Rectal smooth muscle tissue (tissue), 1 donor: ENCODE measurements around the gene MRC1.

Experiments
- H3K27ac ChIP-seq: one replicate; pipeline ENCODE4 v1.7.0; 2013; ENCODE audit warnings: low read depth, low read length, inconsistent platforms
- H3K27me3 ChIP-seq: one replicate; pipeline ENCODE4 v1.7.0; 2013; ENCODE audit warnings: low read length; ENCODE audit not compliant: control insufficient read depth, insufficient read depth
- H3K36me3 ChIP-seq: one replicate; pipeline ENCODE4 v1.7.0; 2013; ENCODE audit warnings: low read length; ENCODE audit not compliant: control insufficient read depth, insufficient read depth
- H3K4me1 ChIP-seq: one replicate; pipeline ENCODE4 v1.7.0; 2013; ENCODE audit warnings: low read length; ENCODE audit not compliant: control insufficient read depth, insufficient read depth
- H3K4me3 ChIP-seq: one replicate; pipeline ENCODE4 v1.7.0; 2013; ENCODE audit warnings: low read length
- H3K9ac ChIP-seq: one replicate; pipeline ENCODE4 v1.7.0; 2013; ENCODE audit warnings: low read length

Gene MRC1

DNA sequence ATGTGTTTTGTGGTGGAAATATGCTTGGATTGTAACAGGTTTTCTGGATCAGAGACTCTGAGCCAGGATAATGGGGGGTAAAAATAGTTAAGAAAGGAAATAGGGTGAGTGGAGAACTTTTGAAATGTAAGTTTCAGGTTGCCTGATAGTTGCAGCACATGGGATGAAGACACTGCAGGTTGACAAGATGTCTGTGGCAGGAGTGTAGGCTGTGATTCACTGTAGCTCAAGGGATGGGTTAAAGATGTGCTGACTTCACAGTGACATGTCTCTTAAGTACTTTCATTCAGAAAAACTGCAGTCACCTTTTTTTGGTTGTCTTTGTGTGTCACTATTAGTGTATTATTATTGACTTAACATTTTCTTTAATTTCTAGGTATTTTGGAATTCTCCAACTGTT lies 79.0 kb downstream of the MRC1 start:
- Histone ChIP-seq H3K9ac (no peak overlapping the region), H3K27ac (no peak overlapping the region), H3K4me1 (no peaks in the 10 kb centered on the region), H3K27me3 (no peaks in the 10 kb centered on the region), H3K36me3 (no peaks in the 10 kb centered on the region), H3K4me3 (no peak overlapping the region)

DNA sequence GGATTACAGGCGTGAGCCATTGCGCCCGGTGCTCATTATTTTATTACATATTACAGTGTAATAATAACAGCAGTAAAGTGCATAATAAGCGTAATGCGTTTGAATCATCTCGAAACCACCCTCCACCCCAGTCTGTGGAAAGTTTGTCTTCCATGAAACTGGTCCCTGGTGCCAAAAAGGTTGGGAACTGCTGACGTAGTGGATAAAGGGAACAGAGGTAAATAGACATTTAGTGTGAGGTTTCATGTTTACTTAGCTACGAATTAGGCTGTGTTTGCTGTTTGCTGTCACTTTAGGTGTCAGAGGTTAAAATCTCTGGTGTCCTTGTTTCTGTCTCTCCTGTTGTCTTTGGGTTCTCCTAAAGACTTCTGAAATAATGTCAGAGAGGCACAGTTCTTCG lies 82.3 kb downstream of the MRC1 start:
- no peaks in the 10 kb centered on the region for H3K36me3 ChIP-seq
- H3K4me3 ChIP-seq, result no peak overlapping the region
- H3K27me3 ChIP-seq, result no peaks in the 10 kb centered on the region

DNA sequence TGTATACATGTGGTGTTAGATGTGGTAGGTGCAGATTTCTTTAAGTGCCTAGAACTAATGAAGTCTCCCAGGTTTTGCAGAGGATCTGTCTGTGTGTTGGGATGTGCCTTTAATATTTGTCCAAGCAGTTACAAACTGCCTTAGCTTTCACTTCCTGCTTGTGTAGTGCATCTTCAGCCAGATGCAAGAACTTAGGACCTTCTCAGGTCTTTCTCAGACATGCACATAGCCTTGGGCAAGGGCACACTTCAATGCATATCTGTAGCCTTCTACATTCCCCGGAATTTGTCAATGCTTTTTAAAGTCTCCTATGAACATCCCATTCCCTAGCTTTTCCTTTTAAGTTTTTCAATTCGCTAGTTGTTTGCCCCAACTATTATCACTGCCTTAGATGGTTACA lies 95.4 kb downstream of the MRC1 start:
- no peak overlapping the region for H3K9ac ChIP-seq
- H3K27ac ChIP-seq, result no peak overlapping the region
- H3K36me3 ChIP-seq, result no peaks in the 10 kb centered on the region
- H3K4me3 ChIP-seq, result no peak overlapping the region
- no peaks in the 10 kb centered on the region for H3K27me3 ChIP-seq
- H3K4me1 ChIP-seq, result no peaks in the 10 kb centered on the region

More for the DNA sequence above, 82.3 kb downstream of the MRC1 start:
- no peaks in the 10 kb centered on the region for H3K4me1 ChIP-seq
- H3K9ac ChIP-seq, result no peak overlapping the region
- no peak overlapping the region for H3K27ac ChIP-seq

DNA sequence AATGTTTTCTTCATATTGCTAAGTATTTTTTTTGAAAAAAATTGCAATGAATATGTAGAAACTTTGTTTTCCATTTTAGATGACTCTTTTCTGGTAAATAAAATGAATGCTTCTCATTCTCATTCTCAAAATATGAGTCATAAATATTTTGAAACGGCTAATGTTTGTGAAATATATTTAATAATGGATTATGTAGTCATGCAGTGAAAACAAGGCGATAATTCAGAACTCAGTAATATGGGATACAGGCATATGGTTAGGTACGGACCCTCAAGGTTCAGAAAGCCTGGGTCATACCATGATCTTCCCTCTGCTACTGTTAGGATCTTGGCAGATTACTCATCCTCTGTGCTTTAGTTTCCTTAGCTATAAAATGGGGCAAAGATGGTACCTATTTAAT lies 96.3 kb downstream of the MRC1 start:
- no peaks in the 10 kb centered on the region for H3K4me1 ChIP-seq
- H3K9ac ChIP-seq, result no peak overlapping the region
- H3K4me3 ChIP-seq, result no peak overlapping the region
- no peaks in the 10 kb centered on the region for H3K36me3 ChIP-seq
- no peaks in the 10 kb centered on the region for H3K27me3 ChIP-seq
- H3K27ac ChIP-seq, result no peak overlapping the region

DNA sequence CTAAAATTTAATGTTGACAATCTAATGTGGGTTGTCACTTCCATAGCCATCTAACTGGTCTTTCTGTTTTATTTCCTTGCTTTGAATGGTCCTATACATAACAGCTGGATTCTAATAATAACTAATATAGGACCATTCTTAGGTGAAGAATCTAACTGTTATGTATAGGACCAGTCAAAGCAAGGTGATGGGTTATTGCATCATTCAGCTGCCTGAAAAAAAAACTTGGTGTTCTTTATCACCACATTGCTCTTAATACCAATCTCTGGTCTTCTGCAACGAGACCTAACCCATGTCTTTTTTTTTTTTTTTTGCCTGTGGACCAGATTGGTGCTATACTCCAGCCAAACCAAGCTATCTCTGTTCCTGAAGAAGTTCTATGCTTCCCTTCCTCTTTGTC lies 96.9 kb downstream of the MRC1 start:
- Histone ChIP-seq H3K27ac (no peak overlapping the region), H3K4me1 (no peaks in the 10 kb centered on the region), H3K36me3 (no peaks in the 10 kb centered on the region), H3K9ac (no peak overlapping the region), H3K4me3 (no peak overlapping the region), H3K27me3 (no peaks in the 10 kb centered on the region)

DNA sequence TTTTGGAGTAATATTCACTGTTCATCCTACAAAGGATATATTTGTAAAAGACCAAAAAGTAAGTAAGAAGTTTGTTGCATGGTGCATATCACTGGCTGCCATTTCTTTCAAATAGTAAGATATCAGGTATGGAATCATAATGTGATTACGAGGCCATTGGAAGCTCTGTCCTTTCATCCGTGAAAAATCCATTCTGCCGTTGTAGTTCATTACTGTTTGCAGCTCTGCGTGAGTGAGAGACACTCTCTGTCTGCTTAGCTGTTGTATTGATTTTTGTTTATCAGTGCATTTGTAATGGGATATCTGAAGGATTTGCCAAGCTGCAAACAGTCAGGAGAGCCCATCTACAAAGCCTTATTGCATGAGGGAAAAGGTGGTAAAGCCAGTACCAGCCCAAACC lies 98.5 kb downstream of the MRC1 start:
- Histone ChIP-seq H3K36me3 (no peaks in the 10 kb centered on the region), H3K4me1 (no peaks in the 10 kb centered on the region), H3K9ac (no peak overlapping the region), H3K27ac (no peak overlapping the region), H3K27me3 (no peaks in the 10 kb centered on the region), H3K4me3 (no peak overlapping the region)

DNA sequence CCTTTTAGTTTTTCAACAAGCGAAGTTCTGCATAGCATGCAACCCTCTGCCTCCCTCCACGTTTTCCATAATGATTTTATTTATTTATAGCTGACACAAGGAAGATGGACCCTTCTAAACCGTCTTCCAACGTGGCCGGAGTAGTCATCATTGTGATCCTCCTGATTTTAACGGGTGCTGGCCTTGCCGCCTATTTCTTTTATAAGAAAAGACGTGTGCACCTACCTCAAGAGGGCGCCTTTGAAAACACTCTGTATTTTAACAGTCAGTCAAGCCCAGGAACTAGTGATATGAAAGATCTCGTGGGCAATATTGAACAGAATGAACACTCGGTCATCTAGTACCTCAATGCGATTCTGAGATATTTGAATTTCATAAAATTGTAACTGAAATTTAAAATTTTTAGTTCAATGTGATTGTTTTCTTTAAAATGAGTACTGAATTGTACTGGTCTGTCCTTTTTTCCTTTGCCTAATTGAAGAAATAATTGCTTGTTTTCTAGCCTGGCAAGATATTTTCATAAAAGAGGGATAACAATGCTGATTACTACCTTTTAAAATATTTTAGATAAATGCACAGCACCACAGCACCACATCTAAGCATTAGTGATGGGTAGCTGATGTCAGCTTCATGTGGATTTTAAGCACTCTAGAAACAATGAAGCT lies 101.1 kb downstream of the MRC1 start:
- no peak overlapping the region for H3K4me3 ChIP-seq
- no peaks in the 10 kb centered on the region for H3K27me3 ChIP-seq
- no peak overlapping the region for H3K9ac ChIP-seq
- H3K27ac ChIP-seq, result no peak overlapping the region
- H3K4me1 ChIP-seq, result peaks cover 6% of the 10 kb centered on the region
- H3K36me3 ChIP-seq, result no peaks in the 10 kb centered on the region

DNA sequence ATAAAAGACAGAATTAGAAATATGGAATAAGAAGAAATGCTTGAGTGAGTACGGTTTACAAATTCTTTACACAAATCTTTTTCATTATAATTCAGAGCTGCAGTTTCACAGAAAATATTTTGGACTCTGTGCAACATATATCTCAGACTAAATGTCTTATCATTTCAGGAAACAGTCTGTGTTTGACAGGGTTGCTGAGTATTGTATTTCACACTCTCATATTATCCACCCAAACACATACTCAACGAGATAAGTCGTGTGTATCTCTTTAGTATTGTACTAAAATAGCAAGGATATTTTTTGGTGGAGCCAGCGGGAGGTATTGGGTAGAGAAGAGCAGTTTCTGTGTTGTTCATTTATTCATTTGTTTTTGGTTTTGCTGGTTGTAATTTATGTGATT lies 103.6 kb downstream of the MRC1 start:
- peaks cover 9% of the 10 kb centered on the region for H3K4me1 ChIP-seq
- no peaks in the 10 kb centered on the region for H3K27me3 ChIP-seq
- no peak overlapping the region for H3K9ac ChIP-seq
- no peak overlapping the region for H3K4me3 ChIP-seq
- H3K27ac ChIP-seq, result no peak overlapping the region
- H3K36me3 ChIP-seq, result no peaks in the 10 kb centered on the region

DNA sequence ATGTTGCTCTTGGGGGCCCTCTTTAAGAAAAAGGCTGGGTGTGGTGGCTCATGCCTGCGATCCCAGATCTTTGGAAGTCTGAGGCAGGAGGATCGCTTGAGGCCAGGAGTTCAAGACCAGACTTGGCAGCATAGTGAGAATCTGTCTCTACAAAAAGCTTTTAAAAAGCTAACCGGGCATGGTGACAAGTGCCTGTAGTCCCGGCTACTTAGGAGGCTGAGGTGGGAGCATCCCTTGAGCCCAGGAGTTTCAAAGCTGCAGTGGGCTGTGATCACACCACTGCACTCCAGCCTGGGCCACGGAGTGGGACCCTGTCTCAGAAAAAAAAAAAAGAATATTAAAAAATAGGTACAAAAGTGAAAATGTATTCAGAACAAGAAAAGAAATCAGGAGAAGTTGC lies 104.5 kb downstream of the MRC1 start:
- H3K27ac ChIP-seq, result no peak overlapping the region

DNA sequence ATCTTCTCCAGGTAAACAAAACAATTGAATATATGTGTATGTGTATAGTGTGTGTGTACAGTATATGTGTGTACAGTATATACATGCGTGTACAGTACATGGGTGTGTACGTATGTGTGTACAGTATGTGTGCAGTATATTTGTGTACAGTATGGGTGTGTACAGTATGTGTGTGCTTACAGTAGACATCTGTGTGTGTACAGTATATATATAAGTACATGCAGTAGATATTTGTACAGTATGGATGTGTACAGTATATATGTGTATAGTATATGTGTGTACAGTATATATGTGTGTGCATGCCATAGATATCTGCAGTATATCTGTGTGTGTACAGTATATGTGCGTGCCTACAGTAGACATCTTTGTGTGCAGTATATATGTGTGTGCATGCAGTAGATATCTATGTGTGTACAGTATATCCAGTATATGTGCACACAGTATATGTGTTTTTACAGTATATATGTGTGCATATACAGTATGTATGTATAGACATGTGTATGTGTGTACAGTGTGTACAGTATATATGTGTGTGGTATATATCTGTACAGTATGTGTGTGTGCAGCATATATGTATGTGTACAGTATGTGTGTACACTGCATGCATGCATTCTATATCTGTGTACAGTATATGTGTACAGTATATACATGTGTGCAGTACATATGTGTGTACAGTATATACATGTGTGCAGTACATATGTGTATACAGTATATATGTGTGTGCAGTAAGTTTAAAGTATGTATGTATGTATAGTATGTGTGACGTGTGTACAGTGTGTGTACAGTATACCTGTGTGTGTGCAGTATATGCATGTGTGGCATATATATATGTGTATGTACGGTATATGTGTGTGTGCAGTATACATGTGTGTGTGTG lies 105.3 kb downstream of the MRC1 start:
- Histone ChIP-seq H3K27ac (no peak overlapping the region), H3K4me3 (no peak overlapping the region), H3K9ac (no peak overlapping the region), H3K36me3 (no peaks in the 10 kb centered on the region), H3K4me1 (peaks cover 9% of the 10 kb centered on the region), H3K27me3 (no peaks in the 10 kb centered on the region)

More for the DNA sequence above, 104.5 kb downstream of the MRC1 start:
- no peaks in the 10 kb centered on the region for H3K27me3 ChIP-seq
- H3K4me3 ChIP-seq, result no peak overlapping the region
- no peaks in the 10 kb centered on the region for H3K36me3 ChIP-seq
- H3K4me1 ChIP-seq, result peaks cover 9% of the 10 kb centered on the region
- no peak overlapping the region for H3K9ac ChIP-seq

DNA sequence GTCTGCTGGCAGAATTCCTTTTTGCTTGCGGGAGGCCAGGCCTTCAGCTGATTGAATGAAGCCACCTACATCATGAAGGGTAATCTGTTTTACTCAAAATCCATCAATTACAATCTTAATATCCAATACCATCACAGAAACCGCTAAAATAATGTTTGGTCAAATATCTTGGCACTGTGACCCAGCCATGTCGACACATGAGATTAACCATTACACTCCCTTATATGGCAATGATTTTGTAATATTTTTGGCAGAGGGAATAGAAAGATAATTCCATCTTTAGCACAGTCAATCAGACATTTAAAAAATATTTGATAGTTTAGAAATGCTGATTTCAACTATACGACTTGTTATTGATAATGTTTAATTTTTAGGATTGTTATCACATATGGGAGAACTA lies 106.0 kb downstream of the MRC1 start:
- H3K27me3 ChIP-seq, result no peaks in the 10 kb centered on the region
- peaks cover 9% of the 10 kb centered on the region for H3K4me1 ChIP-seq
- H3K9ac ChIP-seq, result no peak overlapping the region
- H3K4me3 ChIP-seq, result no peak overlapping the region
- H3K27ac ChIP-seq, result no peak overlapping the region
- no peaks in the 10 kb centered on the region for H3K36me3 ChIP-seq

DNA sequence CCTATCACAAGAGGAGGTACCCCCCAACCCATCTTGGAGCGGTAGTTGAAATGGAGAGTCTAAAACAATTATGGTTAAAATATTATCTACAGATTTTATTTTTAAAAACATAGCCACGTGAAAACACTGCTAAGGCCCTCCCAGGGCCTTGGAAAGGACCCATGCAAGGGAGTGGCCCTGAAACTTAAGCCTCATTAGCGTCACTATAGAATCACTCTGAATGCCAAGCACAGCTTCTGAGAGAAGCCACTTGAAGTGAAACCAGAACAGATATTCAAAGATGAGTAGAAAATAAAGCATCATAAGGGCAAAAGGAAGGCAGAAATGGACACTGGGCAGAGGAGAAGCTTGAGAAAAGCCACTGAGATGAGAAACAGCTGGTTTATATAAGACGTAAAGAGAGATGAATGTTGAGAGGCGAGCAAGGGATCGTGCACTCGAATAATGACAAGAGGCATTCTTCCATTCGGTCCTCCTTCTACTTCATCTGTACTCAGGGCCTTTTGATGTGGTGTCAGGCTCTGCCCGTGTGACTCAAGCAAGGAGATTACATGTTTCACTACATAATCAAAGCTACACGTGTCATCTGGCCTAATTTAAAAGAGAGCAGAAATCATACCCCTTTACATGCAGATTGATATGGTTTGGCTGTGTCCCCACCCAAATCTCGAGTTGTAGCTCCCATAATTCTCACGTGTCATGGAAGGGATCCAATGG lies 109.2 kb downstream of the MRC1 start:
- Histone ChIP-seq H3K4me3 (no peak overlapping the region), H3K27ac (no peak overlapping the region), H3K9ac (no peak overlapping the region), H3K4me1 (peaks cover 9% of the 10 kb centered on the region), H3K36me3 (no peaks in the 10 kb centered on the region), H3K27me3 (no peaks in the 10 kb centered on the region)
